NB4 (cell line): ENCODE measurements around the gene PPP2R5B.
A peak's percentile ranks its signal among the peaks of the same experiment; 100 is the strongest.

Experiments used
- DNase-seq: peaks from one replicate; pipeline ENCODE4 v3.0.0; 2010; ENCODE audit warnings: low read depth
- H3K4me3 ChIP-seq: one replicate; pipeline ENCODE4 v1.5.1; 2011; ENCODE audit warnings: mild to moderate bottlenecking, low read depth, low read length, moderate library complexity
- CTCF ChIP-seq: IDR thresholded peaks from one replicate; pipeline ENCODE4 v1.5.1; 2012; ENCODE audit warnings: low read depth, low read length
- MAX ChIP-seq: IDR thresholded peaks from 2 replicates; pipeline ENCODE4 v1.6.1; 2011; ENCODE audit warnings: low read depth, low read length
- MYC ChIP-seq: IDR thresholded peaks from 2 replicates; pipeline ENCODE4 v1.6.1; 2011; ENCODE audit warnings: low read depth, low read length
- POLR2A ChIP-seq: IDR thresholded peaks from 2 replicates; pipeline ENCODE4 v1.6.1; 2011; ENCODE audit warnings: mild to moderate bottlenecking; ENCODE audit not compliant: insufficient read length; ENCODE audit errors: extremely low read depth

Gene PPP2R5B

GRCh38 chr11:64891880-64892279 lies 32.6 kb upstream of the PPP2R5B start:
- no peak for TF ChIP-seq CTCF
- TF ChIP-seq MYC, result no peak
- no peak for TF ChIP-seq MAX
- TF ChIP-seq POLR2A, result no peak
- no peak for DNase-seq
- no peak overlapping the region for H3K4me3 ChIP-seq

GRCh38 chr11:64892411-64892831 lies 32.1 kb upstream of the PPP2R5B start:
- TF ChIP-seq CTCF (no peak), MYC (no peak), MAX (no peak), POLR2A (no peak)
- no peak for DNase-seq
- no peak overlapping the region for H3K4me3 ChIP-seq

- DNase-seq, result no peak
- TF ChIP-seq POLR2A (no peak), MYC (no peak), MAX (no peak), CTCF (no peak)
Measured at GRCh38 chr11:64892838-64893193, 31.7 kb upstream of the PPP2R5B start.

GRCh38 chr11:64893194-64894069 lies 31.1 kb upstream of the PPP2R5B start:
- DNase-seq, result no peak
- no peak overlapping the region for H3K4me3 ChIP-seq
- no peak for TF ChIP-seq POLR2A
- no peak for TF ChIP-seq MAX
- TF ChIP-seq MYC, result no peak
- TF ChIP-seq CTCF, result no peak

More at GRCh38 chr11:64892838-64893193, 31.7 kb upstream of the PPP2R5B start:
- H3K4me3 ChIP-seq, result no peak overlapping the region

DNA sequence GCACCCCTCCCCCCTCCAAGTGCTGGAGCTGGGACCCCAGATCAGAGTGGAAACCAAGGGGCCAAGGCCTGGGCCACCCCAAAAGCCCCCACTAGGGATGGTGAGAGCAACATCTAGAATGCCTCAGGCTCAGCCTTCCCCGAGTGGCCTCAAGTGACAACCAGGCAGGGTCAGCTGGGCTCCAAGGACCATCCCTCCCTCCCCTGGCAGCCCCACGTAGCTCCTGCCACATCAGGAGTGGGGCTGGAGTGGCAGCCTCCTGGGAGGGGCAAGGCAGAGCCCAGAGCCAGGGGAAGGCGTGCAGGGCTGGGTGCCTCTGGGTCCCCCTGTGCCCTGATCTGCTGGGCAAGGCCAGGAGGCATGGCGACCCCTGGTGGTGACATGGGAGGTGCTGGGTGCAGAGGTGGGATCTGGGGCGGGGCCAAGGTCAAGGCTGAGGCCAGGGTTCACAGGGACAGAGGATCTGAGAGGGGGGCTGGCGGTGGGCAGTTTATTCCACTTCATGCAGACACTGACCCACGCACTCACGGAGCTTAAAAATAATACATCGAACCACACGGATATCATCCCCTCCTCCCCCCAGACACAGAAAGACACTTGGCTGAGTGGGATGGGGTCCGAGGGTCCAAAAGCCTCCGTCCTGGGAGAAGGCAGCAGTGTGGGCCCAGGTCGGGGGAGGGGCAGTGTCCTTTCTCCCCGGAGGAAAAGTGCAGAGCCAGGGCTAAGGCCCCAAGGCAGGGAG lies 30.2 kb upstream of the PPP2R5B start:
- DNase-seq, result peak; percentile 86
- H3K4me3 ChIP-seq, result no peak overlapping the region
- TF ChIP-seq CTCF, result peak; percentile 91
- peak; percentile 45 for TF ChIP-seq MAX
- TF ChIP-seq POLR2A, result no peak
